Measurements from ENCODE around the gene PLCD3.

The PLCD3 gene

DNA sequence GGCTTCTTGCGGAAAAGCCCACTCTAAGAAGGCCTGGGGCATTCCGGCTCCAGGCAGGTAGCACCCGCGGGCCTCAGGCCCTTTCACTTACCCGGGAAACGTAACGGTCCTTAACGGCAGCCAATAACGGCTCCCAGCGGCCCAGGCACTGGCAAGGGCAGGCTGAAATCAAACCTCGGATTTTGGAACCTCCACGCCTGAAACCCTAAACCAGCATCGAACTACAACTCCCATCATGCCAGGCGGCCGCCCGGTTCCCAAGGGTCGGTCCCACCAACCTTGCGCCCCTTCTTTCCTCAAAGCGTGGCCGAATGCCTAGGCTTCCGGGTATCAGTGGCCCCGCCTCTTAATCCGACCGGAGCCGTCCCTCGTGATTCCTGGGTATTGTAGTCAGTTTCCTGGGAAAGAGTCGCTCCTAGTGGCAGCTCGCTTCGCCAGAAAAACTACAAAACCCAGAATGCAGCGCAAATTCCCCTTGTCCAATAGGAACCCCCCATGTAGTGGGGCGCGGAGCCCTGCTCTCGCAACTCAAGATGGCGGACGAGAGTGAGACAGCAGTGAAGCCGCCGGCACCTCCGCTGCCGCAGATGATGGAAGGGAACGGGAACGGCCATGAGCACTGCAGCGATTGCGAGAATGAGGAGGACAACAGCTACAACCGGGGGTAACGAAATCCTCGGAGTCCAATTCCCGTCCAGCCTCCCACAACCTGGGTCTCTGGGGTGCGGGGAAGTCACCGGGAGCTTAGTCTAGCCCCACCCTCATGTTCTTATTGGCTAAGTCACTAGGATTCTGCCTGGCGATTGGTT is 71.3 kb downstream of the PLCD3 start, which contains the start of gene NMT1:
Gene NMT1, plus strand, starts transcription at position 521 of the 809 bp plus-strand sequence. Its CDS starts 13 bp downstream, at position 534.
- DNase-seq, result peak; percentile 100

DNA sequence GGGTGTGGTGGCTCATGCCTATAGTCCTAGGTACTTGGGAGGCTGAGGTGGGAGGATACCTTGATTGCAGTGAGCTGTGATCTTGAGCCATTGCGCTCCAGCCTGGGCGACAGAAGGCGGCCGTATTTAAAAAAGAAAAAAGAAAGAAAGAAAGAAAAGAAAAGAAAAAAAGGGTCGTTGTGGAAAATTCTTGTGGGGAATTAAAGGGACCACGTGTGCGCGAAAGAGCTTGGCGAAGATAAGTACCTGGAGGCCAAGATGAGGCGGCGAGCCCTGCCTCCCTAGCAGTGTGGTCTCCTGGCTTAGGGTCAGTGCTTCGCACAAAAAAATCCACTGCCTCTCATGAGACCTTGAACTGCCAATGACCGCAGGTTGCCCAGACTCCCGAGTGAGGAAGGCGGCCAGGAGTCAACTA is 71.9 kb downstream of the PLCD3 start:
- no peak for DNase-seq

Data from NCI-H526 (cell line).